ENCODE measurements around the gene SLC25A36. TPM values are rescaled to one million over a fixed set of nuclear protein-coding genes. Genes with fewer than 3 reads are reported as not detected.
A peak's percentile ranks its signal among the peaks of the same experiment; 100 is the strongest.

SLC25A36 gene
- total and polyA plus RNA-seq, 2 experiments from 2014 or later, result 70.0 to 297 TPM

DNA sequence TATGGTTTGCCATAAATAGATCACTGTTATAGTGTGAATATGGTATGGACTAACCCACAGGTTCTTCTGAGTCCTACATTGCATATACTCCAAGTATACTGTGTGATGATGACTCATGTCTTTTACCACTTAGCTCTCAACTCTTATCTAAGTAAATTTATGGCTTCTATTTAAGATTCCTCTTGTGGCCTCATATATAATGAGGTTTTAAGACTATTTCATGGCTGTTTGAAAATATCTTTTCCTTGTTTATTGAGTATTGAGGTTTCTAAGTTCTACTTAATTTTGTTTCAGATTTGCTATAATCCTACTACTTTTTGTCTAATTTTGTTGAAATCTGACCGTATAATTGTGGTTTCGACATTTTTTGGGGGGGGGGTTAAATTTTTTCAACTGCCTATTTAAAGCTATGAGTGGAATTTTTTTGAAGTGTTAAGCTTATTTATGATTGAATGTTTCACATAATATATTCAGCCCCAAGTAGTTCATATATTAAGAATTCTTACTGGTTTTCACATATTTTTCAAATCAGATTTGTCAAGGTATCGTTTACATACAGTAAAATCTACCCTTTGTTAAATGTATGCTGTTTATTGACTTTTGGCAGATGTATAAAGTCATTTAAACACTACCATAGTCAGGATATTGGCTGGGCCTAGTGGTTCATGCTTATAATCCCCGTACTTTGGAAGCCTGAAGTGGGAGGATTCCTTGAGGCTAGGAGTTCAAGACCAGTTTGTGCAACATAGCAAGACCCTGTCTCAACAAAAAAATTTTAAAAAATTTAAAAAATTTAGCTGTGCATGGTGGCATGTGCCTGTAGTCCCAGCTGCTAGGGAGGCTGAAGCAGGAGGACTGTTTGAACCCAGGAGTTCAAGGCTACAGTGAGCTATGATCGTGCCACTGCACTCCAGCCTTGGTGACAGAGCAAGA, 11.7 kb downstream of the SLC25A36 start:
- H3K27ac ChIP-seq, result no peak overlapping the region
- H3K4me3 ChIP-seq, result no peak overlapping the region
- TF ChIP-seq, protein P1, sequence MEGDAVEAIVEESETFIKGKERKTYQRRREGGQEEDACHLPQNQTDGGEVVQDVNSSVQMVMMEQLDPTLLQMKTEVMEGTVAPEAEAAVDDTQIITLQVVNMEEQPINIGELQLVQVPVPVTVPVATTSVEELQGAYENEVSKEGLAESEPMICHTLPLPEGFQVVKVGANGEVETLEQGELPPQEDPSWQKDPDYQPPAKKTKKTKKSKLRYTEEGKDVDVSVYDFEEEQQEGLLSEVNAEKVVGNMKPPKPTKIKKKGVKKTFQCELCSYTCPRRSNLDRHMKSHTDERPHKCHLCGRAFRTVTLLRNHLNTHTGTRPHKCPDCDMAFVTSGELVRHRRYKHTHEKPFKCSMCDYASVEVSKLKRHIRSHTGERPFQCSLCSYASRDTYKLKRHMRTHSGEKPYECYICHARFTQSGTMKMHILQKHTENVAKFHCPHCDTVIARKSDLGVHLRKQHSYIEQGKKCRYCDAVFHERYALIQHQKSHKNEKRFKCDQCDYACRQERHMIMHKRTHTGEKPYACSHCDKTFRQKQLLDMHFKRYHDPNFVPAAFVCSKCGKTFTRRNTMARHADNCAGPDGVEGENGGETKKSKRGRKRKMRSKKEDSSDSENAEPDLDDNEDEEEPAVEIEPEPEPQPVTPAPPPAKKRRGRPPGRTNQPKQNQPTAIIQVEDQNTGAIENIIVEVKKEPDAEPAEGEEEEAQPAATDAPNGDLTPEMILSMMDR (IDR thresholded peaks at IDR 0.05; ENCODE audit: low read depth, low read length), result no peak
- H3K27me3 ChIP-seq, result no peaks in the 10 kb centered on the region
- DNase-seq (ENCODE audit: low read depth in 1 of 2, low spot score in 1 of 2), result peak in 1 of 2 donors; percentile 61
- H3K9me3 ChIP-seq (ENCODE audit: low read depth), result no peaks in the 10 kb centered on the region
- H3K36me3 ChIP-seq, result peaks cover 13% of the 10 kb centered on the region
- peaks cover 23% of the 10 kb centered on the region for H3K4me1 ChIP-seq (ENCODE audit: low read depth)

DNA sequence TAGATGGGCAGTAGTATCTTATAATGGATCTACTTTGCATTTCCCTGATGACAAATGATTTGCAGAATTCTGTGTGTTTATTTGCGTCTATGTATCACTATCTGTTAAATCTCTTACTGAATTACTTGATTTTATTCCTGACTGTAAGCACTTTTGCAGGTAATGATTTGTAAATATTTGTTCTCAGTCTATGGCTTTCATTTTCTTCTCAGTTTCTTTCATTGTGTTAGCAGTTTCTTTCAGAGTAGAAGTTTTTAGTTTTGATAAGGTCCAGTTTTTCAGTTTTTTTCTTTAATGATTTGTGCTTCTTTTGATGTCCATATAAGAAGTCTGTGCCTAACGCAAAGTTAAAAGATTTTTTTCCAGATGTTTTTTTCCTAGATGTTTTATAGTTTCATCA, 12.9 kb downstream of the SLC25A36 start:
- Histone ChIP-seq H3K9me3 (ENCODE audit: low read depth) (no peaks in the 10 kb centered on the region), H3K36me3 (peaks cover 18% of the 10 kb centered on the region), H3K27ac (peak overlapping the region; percentile 7), H3K27me3 (no peaks in the 10 kb centered on the region), H3K4me1 (ENCODE audit: low read depth) (peaks cover 23% of the 10 kb centered on the region), H3K4me3 (no peak overlapping the region)
- DNase-seq (ENCODE audit: low read depth in 1 of 2, low spot score in 1 of 2), result no peak
- TF ChIP-seq, protein P1 (IDR thresholded peaks at IDR 0.05; ENCODE audit: low read depth, low read length), result no peak

DNA sequence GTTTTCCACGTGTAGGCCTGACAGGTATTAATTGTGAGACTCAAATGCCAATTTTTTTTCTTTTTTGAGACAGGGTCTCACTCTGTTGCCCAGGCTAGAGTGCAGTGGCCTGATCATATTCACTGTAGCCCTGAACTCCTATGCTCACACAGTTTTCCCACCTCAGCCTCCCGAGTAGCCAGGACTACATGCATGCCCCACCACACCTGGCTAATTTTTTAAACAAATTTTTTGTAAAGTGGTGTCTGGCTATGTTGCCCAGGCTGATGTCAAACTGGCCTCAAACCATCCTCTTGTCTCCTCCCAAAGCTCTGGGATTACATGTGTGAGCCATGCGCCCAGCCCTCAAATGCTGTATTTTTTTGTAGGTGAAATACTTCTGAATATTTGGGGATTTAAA, 14.0 kb downstream of the SLC25A36 start:
- H3K9me3 ChIP-seq (ENCODE audit: low read depth), result no peaks in the 10 kb centered on the region
- TF ChIP-seq, protein P1 (IDR thresholded peaks at IDR 0.05; ENCODE audit: low read depth, low read length), result no peak
- H3K4me1 ChIP-seq (ENCODE audit: low read depth), result peaks cover 23% of the 10 kb centered on the region
- H3K27ac ChIP-seq, result peak overlapping the region; percentile 69
- no peaks in the 10 kb centered on the region for H3K27me3 ChIP-seq
- no peak overlapping the region for H3K4me3 ChIP-seq
- no peak for DNase-seq (ENCODE audit: low read depth in 1 of 2, low spot score in 1 of 2)
- peaks cover 25% of the 10 kb centered on the region for H3K36me3 ChIP-seq

DNA sequence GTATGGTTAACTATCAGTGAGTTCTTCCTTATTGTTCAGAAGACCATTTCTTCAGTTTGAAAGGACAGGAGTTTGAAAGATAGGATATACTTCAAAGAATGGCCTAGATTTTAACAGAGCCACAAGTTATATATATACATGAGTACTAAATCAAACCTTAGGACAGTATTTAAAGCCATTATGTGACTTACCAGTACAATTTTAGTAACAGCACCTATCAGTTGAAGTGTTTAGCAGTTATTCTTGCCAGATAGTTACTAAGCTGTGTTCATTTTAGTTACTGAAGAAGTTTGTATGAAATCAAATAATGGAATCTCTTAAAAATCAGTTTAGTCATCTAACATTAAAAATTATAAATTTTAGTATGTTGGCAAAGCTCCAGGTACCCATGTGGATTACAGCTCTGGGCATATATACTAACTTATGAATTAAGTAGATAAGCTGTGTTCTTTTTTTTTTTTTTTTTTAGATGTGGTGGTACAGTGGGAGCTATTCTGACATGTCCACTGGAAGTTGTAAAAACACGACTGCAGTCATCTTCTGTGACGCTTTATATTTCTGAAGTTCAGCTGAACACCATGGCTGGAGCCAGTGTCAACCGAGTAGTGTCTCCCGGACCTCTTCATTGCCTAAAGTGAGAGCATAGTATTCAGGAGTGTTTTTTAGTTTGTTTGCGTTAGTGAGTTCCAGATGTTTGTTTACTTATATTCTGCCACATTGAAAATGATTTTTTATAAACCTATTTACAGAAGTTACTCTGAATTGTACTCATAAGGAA, 14.6 kb downstream of the SLC25A36 start:
- TF ChIP-seq, protein P1 (IDR thresholded peaks at IDR 0.05; ENCODE audit: low read depth, low read length), result no peak
- Histone ChIP-seq H3K4me1 (ENCODE audit: low read depth) (peaks cover 23% of the 10 kb centered on the region), H3K36me3 (peaks cover 31% of the 10 kb centered on the region), H3K9me3 (ENCODE audit: low read depth) (no peaks in the 10 kb centered on the region), H3K27ac (peak overlapping the region; percentile 69), H3K4me3 (no peak overlapping the region), H3K27me3 (no peaks in the 10 kb centered on the region)
- no peak for DNase-seq (ENCODE audit: low read depth in 1 of 2, low spot score in 1 of 2)

DNA sequence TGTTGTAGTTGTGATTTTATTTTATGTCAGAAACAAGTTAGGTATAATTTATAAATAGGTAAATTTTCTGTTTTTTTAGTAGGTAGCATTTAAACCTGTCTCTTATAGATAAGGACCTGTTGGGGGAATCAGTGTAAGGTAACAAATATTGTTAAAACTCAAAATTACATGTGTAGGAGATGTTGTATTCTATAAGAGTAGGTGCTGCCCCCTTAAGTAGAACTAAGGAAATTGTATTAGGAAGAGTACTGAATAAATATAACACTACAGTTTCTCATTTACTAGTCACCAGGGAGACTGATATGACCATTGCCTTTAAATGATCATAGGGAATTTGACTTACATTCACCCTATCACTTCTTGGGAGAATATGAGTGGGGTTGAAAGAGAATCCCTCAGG, 31.2 kb downstream of the SLC25A36 start:
- no peaks in the 10 kb centered on the region for H3K9me3 ChIP-seq (ENCODE audit: low read depth)
- H3K4me3 ChIP-seq, result no peak overlapping the region
- H3K36me3 ChIP-seq, result peaks cover 26% of the 10 kb centered on the region
- DNase-seq (ENCODE audit: low read depth in 1 of 2, low spot score in 1 of 2), result peak in 1 of 2 donors; percentile 35
- TF ChIP-seq, protein P1 (IDR thresholded peaks at IDR 0.05; ENCODE audit: low read depth, low read length), result peak; percentile 50
- H3K4me1 ChIP-seq (ENCODE audit: low read depth), result peaks cover 4% of the 10 kb centered on the region
- H3K27me3 ChIP-seq, result no peaks in the 10 kb centered on the region
- no peak overlapping the region for H3K27ac ChIP-seq
